NOMO-1 treated with dmso at 0.1 percent for 144 hours (cell line): Measurements from ENCODE around the gene ST6GALNAC3.
A peak's percentile ranks its signal among the peaks of the same experiment; 100 is the strongest.
"Not testable (repeated sequence)": the region's sequence is repeated elsewhere in the genome, so short reads cannot be mapped to it uniquely, and the experiment has no call there.

Experiments
- DNase-seq: peaks from one replicate; lab custom pipeline; 2025; ENCODE audit not compliant: unreplicated experiment; lab: John Stamatoyannopoulos, UW

ST6GALNAC3 gene

GRCh38 chr1:76074321-76075187 lies at the start of gene ST6GALNAC3:
Gene ST6GALNAC3, plus strand, starts transcription at chr1:76074746.
- DNase-seq = peak; percentile 54

GRCh38 chr1:76027341-76027740 lies 47.2 kb upstream of the ST6GALNAC3 start:
- DNase-seq = no peak

DNA sequence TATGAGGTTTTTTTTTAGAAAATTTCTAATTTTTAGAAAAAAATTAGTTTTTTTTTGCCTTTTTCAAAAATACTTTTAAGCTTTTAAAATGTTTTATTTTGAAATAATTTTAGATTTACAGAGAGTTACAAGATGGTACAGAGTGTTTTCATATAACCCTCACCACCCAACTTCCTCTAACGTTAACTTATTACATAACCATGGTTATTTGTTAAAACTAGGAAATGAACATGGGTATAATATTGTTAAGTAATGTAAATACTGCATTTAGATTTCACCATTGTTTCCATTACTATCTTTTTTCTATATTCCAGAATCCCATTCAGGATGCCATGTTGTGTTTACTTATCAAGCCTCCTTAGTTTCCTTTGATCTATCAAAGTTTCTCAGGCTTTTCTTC lies 45.2 kb upstream of the ST6GALNAC3 start:
- DNase-seq = no peak

DNA sequence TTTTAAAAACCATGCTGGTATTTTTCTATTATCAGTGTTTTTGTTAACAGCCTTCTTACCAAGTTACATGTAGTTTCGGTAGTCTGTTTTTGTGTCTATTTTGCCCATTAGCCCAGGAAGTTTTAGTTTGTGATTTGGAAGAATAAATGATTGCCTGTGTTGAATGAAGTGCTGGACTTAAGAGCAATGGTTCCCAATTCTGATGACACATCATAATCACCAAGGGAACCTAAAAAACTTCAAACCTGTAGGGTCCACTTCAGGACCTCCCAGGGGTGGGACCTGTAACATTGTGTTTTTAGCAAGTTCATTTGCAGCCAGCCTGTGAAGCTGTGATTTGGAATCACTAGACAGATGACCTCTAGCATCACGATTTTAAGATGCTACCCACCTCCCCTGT lies 43.0 kb upstream of the ST6GALNAC3 start:
- no peak for DNase-seq

- DNase-seq = no peak
Measured at GRCh38 chr1:76033800-76034475, 40.6 kb upstream of the ST6GALNAC3 start.

DNA sequence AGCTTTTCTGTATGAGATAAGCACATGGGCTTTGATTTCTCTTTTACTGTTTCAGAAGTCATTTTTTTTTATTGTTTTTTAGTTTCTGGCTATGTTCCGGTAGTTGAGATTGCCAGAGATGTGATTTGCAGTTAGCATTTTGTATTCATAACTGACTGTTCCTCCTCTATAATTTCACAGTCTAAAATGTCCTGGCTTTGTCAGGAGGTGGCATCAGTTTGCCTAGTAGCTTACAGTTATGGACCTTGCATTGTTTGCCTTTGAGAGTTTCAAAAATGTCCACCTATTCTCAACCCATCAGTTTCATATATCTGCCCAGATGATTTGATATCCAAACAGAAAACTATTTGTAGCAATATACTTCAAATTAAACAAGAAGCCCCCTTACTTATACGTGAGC lies 39.5 kb upstream of the ST6GALNAC3 start:
- DNase-seq = no peak

- DNase-seq = no peak
Measured at GRCh38 chr1:76037324-76037723, 37.2 kb upstream of the ST6GALNAC3 start.

DNA sequence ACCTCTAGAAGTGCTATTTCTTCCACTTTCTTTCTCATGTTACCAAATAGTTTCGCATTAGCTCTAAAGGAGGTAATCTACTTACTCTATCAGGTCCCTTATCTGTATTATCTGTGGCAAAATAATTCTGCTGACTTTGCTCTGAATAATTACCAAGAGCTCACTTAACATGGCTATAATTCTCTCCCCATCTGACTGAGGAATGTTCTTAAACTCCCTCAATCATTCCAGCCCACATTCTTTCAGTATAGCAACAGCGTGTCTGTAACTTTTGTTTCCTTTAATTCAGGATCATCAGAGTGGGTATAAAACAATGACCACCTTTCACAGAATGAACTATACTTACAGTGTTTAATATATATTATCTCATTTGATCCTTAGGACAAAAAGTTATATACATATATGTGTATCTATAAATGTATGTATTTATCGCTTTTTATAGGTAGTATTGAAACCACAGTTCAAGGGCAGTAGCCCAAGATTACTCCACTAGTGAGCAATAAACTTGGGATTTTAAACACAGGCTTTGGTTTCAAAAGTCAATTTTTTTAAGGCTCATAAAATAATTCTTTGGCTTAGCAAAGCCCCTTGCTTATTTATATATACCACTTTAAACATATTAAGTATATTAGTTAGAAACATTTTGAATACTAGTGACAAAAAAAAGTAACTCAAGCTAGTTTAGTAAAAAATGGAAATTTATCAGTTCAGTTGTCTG lies 36.1 kb upstream of the ST6GALNAC3 start:
- DNase-seq = no peak

- no peak for DNase-seq
Measured at GRCh38 chr1:76046149-76046548, 28.4 kb upstream of the ST6GALNAC3 start.

DNA sequence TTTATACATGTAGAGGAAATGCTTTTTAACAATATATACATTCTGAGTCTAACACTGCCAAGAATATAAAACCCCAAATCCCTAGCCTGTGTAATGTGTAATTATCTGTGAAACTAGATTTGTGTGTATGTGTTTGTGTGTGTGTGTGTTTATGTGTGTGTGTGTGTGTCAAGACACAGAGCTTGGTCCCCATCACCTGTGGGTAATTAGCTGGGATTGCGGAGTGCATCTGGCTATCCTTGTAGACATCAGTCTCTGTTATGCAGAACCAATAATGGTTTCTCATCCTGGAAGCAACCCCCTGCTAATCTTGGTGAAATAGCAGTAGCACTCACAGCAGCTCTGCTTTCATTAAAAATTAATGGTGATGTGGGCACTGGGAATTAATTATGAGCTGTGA lies 26.3 kb upstream of the ST6GALNAC3 start:
- DNase-seq = no peak

GRCh38 chr1:76048926-76049325 lies 25.6 kb upstream of the ST6GALNAC3 start:
- no peak for DNase-seq

- DNase-seq = no peak
Measured at GRCh38 chr1:76049498-76049897, 25.0 kb upstream of the ST6GALNAC3 start.

DNA sequence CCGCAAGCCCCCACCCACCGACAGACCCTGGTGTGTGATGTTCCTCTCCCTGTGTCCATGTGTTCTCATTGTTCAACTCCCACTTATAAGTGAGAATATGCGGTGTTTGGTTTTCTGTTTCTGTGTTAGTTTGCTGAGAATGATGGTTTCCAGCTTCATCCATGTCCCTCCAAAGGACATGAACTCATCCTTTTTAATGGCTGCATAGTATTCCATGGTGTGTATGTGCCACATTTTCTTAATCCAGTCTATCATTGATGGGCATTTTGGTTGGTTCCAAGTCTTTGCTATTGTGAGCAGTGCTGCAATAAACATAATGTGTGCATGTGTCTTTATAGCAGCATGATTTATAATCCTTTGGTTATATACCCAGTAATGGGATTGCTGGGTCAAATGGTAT lies 24.5 kb upstream of the ST6GALNAC3 start:
- not testable (repeated sequence) for DNase-seq

GRCh38 chr1:76053021-76053420 lies 21.5 kb upstream of the ST6GALNAC3 start:
- DNase-seq = no peak

- DNase-seq = no peak
Measured at GRCh38 chr1:76054359-76054758, 20.2 kb upstream of the ST6GALNAC3 start.

DNA sequence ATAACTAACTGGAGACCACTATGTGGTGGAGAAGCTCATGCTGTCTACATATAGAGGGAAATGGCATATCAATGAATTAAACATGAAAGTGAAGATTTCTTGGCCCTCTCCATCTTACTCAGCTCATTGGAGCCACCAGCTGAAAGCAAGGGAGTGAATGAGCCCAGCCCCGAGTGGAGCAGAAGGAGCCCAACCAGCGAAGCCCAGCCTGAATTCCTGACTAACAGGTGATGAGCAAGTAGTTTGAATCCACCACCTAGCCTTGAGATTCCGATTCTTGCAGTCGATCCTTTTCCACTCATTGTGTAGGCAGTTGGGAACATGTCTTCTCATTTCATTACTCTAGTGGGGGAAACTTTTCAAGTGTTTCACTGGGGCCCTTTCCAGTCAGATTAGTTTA lies 18.6 kb upstream of the ST6GALNAC3 start:
- no peak for DNase-seq

DNA sequence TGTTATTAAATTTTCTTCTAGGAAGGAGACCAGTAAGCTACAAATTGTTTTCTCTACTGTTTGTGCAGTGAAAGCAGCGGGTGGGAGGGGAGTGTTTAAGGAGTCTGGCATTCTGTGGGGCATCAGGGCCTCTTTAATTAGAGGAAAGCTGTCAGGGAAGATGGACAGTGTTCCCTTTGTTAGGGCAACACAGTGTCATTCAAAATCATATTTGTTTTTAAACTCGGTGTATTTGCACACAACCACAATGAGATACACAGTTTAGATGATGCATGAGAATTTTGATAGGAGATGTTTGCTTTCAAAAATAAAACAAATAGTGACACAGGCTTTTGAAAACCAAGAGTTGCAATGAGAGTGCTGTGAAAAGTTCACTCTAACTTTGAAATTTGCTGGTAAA lies 15.1 kb upstream of the ST6GALNAC3 start:
- no peak for DNase-seq

GRCh38 chr1:76065270-76065669 lies 9.3 kb upstream of the ST6GALNAC3 start:
- DNase-seq = no peak

GRCh38 chr1:76066394-76066793 lies 8.2 kb upstream of the ST6GALNAC3 start:
- no peak for DNase-seq

DNA sequence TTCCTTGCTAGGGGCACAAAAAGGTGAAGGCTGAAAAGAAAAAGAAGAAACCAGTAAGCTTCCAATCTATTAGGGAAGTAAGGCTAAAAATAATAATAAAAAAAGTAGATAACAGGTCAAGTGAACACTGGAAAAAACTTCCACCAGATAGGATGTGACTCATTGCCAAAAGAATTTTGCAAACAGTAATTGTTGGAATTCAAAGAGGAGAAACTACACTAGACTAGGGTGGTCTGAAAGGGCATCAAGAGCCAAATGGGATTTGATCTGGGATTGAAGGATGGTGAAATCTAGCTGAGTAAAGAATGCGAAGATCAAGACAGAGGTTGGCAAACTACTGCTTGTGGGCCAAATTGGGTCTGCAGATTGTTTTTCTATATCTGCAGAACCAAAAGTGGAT lies 6.0 kb upstream of the ST6GALNAC3 start:
- DNase-seq = no peak

GRCh38 chr1:76068953-76069561 lies 5.5 kb upstream of the ST6GALNAC3 start:
- DNase-seq = no peak
